ENCODE results near the gene MLIP.

DNA sequence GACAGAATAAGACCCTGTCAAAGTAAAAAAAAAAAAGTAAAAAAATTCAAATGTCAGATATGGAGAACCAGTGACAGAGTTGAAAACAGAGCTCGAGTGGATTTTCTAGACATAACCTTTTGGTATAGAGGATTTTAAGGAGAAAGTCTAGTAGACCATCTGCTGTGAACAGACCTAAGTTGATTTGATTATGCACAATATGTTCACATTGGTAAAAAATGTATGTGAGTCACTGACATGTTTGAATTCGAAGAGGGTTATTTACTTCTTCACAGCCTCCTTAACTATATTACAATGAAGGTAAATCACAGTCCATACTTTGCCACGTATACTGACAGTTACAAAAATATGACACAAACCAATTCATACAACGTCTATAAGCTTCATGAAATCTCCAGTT lies 204.4 kb downstream of the MLIP start:
- TF ChIP-seq EP300 (IDR thresholded peaks at IDR 0.05) (no peak), MAZ (IDR thresholded peaks at IDR 0.05; ENCODE audit: borderline replicate concordance, low read depth, low read length) (no peak), POLR2A (IDR thresholded peaks at IDR 0.05; ENCODE audit: low read length) (no peak), HDAC2 (IDR thresholded peaks at IDR 0.05) (no peak), EHMT2 (IDR thresholded peaks at IDR 0.05; ENCODE audit: low read depth) (no peak)
- TF ChIP-seq, protein P1, sequence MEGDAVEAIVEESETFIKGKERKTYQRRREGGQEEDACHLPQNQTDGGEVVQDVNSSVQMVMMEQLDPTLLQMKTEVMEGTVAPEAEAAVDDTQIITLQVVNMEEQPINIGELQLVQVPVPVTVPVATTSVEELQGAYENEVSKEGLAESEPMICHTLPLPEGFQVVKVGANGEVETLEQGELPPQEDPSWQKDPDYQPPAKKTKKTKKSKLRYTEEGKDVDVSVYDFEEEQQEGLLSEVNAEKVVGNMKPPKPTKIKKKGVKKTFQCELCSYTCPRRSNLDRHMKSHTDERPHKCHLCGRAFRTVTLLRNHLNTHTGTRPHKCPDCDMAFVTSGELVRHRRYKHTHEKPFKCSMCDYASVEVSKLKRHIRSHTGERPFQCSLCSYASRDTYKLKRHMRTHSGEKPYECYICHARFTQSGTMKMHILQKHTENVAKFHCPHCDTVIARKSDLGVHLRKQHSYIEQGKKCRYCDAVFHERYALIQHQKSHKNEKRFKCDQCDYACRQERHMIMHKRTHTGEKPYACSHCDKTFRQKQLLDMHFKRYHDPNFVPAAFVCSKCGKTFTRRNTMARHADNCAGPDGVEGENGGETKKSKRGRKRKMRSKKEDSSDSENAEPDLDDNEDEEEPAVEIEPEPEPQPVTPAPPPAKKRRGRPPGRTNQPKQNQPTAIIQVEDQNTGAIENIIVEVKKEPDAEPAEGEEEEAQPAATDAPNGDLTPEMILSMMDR (IDR thresholded peaks at IDR 0.05), result no peak
